D341Med (cell line): Measurements from ENCODE around the gene GALNT9.
"Not testable (repeated sequence)": the region's sequence is repeated elsewhere in the genome, so short reads cannot be mapped to it uniquely, and the experiment has no call there.

Source experiments
- DNase-seq: peaks from one replicate; pipeline ENCODE4 v3.0.0; 2012; ENCODE audit warnings: low spot score

GALNT9 gene

DNA sequence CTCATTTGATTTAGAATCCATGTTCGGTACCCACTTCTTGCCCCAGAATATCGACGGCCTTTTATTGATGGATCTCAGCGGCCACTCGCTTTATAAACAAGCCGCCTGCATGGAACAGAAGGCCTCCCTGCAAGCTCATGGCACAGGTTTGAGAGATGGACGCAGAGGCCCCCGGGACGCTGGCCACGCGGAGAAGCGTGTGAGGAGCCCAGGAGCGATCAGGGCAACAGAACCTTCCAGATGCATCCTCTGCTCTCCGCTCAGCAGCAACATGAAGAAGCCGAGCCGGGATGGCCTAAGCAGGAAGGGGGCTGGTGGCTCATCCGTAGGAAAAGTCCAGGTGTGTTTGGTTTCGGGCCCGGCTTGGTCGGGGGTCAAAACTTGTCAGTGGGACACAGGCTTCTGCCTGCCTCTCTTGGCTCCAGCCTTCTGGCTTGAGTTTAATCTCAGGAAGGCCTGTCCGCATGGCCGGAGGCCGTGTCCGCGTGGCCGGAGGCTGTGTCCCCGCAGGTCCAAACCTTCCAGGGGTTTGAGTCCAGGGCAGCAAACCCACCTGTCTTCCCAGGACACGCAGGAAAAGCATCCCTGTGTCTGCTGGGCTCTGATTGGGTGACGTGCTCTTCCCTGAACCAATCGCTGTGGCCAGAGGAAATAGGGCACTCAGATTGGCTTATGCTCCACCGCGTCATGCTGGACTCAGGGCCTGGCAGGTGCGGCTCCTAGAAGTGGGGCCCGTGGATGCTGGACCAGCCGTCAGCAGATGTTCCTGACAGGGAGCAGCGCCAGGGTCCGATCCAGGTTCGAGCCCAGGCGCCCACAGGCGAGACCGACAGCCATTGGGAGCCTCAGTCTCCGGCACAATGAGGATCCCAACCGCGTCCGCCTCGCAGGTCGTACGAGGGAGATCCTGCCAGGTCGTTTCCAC lies 65.0 kb downstream of the GALNT9 start:
- no peak for DNase-seq

DNA sequence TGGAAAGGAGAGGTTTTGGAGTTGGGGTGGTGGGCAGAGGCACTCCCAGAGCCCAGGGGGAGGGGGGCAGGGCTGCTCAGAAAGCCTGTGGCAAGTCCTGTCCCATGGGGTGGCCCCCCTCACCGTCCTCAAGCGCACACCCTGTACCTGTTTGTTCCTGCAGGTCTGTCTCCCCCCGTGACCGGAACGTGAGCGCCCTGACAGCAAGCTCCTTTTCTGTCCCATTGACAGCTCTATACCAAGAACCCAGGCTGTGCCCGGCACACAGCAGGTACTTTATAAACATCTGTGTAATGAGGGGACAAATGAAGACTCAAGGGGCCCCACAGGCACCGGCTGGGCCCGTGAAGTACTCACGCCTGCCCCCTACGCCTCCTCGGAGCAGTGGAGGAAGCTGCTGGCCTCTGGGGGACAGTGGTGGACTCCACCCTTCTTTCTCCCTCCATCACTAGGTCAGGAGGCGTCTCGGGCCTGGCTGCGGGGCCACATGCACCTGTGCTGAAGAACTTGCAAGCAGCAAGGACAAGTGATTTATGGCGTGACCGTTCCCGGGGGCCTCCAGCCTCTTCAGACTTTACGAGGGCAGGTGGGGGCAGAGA lies 65.8 kb downstream of the GALNT9 start:
- no peak for DNase-seq

DNA sequence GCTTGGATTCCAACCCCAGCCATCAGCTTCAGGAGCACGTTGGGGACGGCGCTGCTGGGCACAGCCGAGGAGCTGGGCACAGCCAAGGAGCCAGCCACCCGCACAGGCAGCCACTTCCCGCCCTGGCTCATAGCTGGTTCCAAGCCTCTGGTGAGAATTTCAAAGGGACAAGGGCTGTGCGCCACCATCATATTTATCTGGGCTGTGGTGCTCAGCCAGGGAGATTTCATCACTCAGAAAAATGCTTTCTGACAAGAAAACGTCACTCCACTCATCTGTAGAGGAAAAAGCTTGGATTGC lies 66.4 kb downstream of the GALNT9 start:
- no peak for DNase-seq

DNA sequence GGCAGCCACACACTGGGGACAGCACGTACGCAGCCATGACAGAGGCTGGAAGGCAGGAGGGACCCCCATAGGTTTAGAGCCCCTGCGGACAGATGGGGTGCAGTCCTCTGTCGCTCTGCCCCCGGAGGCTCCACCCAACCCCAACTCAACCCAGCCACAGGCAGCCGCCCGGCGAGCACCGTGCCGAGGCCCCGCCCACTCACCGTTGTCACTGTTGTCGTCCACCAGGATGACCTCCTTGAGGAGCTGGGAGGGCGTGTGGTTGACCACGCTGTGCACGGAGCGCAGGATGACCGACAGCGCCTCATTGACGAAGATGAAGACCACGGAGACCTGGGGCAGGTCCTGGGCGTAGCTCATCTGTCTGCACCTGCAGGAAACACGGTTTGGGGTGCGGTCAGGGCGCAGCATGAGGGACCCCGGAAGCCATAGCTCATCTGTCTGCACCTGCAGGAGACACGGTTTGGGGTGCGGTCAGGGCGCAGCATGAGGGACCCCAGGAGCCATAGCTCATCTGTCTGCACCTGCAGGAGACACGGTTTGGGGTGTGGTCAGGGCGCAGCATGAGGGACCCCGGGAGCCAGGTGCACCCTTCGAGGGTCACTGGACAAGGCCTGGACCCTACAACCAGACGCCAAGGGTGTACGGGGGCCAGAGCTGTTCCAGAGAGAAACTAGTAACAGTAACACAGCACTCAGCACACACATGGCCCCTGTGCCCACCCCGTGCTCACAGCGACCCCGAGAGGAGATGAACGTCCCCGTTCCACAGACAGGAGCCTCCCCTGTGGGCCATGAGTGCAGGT lies 66.9 kb downstream of the GALNT9 start:
- DNase-seq = no peak

DNA sequence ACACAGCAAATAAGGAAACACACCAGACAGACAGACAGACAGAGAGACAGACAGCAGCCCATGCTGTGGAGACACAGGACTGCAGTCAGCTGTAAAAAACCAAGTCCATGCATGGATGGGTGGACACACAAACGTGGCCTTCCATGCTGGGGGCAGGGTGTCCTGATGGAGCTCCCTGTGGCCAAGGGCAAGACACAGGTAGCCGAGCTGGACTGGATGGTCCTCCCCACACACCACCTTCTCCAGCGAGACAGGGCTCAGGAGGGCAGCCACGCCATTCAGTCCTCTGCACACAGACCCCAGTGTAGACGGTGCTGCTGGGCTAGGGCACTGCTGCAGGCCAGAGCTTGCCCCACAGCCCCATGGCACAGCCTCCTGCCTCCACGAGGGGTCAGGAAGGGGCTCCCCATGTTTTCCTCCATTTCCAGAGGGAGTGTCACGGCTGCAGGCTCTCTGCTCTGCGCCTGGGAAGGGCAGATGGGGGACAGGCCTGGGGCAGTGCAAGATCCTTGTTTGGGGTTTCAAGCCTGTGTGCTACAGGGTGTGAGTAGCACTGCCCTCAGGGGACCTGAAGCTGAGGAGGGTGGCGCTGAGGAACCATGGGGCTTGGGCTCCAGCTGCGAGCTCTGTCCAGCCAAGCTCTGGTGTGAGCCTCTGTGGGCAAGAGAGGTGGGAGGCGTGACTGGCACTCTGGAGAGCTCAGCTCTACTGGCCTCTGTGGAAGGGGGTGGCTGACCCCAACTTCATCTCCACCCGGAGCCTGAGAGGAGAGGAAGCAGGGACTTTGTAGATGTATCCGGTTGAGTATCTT lies 67.9 kb downstream of the GALNT9 start:
- no peak for DNase-seq

DNA sequence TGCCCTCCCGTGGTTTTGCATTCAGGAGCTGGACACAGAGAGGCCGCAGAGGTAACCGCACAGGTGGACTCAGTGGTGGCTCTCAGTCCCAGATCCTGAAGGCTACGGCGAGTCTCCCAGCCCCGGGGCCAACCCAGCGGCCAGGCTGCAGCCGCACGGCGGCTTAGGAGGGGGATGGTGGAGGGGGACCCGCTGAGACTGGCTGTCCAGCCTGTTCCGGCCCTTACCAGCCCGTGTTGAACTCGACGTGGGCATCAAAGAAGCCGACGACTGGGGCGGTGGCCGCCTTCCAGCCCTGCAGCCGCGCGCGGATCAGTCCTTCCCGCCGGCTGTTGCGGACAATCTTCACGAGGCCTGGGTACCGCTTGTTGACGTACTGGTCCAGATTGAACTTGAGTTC lies 68.7 kb downstream of the GALNT9 start:
- DNase-seq = no peak

DNA sequence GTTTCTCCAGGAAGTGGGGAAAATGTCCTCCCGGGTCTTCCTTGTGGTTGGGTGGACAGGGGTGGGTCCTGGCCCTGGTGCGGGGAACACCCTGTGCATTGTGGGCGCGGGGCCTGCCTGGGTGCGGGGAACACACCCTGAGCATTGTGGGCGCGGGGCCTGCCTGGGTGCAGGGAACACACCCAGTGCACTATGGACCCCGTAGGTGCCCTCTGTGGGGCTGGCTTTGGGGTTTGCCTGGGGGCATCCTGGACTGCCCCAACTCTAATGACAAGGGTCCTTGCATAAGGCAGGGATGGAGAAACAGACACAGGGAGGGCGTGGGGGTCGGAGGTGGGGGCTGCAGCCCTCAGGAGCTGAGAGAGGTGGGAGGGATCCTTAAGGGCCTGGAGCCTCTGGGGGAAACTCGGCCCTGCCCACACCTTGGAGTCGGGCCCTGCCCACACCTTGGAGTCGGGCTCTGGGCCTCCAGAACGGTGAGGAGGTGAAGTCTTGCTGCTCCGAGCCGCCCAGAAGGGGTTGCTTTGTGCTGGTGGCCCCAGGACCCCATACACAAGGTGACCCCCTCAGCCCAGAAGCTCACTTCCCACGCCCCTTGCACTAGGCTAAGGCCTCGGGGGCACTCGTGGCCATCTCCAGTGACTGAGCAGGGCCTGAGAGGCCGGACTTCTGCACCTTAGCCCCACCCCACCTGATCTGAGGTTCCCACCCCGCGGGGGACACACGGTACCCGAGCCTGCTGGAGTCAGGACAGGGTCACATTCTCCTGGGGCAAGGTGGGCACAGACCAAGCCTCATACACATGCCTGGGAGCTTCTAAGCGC lies 69.3 kb downstream of the GALNT9 start:
- DNase-seq = no peak

DNA sequence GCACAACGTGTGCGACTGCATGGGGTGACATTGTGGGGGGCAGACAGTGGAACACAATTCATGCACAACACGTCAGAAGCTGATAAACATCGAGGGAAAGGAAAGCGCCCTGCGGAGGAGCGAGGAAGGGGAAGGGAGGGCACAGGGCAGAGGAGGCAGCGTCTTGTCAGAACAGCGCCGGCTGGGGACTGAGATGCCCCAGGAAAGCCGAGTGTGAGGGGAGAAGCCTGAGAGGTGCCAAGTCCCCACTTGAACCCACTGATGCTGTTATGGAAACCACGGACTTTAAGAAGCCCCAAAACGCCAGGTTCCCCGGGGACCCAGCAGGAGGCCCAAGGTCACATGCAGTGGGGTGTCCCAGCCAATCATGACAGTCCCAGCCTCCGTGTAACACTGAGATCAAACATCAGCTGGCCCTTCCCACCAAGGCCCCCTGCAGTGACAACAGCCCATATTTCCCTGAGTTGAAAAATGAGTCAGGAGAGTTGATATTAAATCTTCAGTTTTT lies 70.0 kb downstream of the GALNT9 start:
- DNase-seq = no peak

DNA sequence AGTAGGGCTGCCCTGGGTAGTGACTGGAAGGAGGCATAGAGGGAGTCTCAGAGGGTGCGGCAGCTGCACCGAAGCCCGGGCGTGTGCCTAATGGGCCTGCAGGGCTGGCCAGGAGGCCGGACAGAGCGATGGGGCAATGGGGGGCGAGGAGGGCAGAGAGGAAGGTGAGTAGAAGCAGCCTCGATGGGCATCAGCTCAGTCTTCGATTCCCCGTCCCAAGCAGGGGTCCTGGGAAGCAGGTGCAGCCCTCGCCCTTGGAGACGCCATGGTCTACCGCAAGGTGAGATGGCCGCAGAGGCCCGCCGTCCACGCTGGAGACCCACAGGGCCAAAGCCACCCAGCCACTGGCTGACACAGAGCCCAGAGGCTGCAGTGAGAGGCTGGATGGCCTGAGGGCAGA lies 70.8 kb downstream of the GALNT9 start:
- no peak for DNase-seq

DNA sequence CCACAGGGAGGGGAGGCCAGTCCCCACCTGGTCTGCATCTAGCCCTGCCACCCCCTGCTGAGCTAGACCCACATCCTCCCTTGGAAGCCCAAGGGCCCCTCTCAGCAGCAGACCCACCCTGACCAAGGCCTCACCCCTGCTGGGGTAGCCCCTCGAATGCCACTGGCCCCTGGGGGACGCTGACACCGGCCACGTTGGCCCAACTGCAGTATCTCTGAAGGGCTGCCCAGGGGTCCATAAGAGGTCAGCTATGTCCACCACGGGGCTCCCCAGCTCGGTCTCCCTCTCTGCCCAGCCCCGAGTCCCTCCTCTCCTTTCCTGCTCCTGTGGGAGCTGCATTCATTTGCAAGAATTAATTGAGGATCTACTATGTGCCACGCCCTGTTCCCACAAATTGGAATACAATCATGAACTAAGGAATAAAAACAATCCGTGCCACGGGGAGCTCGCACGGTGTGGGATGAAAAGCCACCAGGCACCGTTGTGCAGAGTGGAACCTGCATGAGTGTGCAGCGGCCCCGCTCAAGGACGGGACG lies 71.4 kb downstream of the GALNT9 start:
- no peak for DNase-seq

DNA sequence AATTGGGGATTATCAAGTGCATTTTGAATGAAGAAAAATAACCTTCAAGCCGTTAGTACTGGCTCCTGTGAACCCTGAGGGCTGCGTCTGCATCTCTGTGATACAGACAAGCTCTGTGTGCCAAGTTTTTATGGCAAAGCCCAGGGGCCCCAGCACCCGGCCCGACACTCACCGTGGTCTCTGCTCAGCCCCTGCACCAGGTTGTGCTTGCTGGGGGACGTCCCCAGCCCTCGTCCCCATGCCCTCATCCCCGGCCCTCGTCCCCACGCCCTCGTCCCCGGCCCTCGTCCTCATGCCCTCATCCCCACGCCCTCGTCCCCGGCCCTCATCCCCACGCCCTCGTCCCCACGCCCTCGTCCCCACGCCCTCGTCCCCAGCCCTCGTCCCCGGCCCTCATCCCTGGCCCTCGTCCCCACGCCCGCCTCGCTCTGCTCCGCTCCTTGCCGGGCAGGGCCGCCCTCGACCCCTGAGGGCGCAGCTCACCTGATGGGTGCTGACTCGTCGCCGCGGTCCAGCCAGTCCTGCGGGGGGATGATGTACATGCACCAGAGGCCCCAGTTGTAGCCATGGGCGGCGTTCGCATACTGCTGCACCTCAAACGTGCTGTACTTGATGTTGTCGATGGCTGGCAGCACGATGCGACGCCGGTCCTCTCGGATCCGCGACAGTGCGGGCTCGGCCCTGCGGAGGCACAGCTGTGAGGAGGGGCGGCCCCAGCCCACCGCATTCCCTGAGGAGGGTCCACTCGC lies 72.0 kb downstream of the GALNT9 start:
- DNase-seq = no peak

DNA sequence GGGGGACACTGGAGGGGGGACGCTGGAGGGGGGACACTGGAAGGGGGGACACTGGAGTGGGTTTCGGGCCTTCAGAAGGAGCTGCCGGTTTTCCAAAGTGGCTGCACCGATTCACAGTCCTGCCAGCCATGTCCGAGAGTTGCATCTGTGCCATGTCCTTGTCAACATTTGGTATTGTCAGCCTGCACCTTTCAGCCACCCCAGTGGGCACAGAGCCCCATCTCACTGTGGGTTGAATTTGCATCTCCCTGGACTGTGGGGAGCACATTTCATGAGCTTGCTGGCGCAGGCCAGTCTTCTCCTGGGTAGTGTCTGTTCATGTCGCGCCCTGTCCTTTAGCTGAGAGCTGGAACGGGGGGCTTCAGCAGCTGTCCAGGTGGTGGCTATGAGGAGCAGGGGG lies 72.7 kb downstream of the GALNT9 start:
- DNase-seq = no peak

DNA sequence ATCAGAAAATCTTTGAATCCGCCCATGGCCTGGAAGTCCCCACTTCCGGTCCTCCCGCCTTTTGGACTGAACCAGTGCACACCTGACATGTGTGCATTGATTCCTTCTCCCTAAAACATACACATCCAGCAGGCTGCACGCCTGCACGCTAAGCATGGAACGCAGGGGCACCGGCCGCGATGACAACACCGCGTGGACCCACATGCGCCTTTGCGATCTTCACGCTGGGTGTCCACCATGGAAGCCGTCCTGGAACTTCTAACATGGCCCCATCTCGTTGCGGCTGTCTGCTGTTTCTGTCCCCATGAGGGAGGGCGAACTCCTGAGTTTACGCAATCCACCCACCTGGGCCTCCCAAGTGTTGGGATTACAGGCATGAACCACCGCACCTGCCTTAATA lies 73.7 kb downstream of the GALNT9 start:
- DNase-seq = no peak

DNA sequence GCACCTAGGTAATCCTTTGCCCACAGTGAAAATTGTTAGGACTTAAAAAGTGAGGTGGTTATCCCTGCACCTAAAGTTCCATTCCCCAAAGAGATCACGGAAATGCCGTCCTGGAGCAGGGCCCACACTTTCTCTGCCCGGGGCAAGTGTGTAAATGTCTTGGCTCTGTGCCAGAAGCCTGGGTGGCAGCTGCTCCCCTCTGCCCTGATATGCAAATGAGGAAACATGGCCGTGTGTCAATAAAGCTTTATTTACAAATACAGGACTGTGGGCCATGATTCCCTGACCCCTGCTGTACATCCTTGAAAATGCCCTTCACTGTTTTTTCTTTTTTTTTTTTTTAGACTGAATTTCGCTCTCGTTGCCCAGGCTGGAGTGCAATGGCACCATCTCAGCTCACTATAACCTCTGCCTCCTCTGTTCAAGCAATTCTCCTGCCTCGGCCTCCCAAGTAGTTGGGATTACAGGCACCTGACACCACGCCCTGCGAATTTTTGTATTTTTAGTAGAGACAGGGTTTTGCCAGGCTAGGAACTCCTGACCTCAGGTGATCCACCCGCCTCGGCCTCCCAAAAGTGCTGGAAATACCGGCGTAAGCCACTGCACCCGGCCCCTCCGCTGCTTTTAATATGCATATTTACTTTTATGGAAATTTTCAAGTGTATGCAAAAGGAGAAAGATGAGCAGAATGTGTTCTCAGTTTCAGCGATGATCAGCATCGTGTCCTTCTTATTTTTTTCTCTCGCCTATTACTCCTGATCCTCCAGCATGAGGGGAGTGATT lies 75.5 kb downstream of the GALNT9 start:
- DNase-seq = no peak

DNA sequence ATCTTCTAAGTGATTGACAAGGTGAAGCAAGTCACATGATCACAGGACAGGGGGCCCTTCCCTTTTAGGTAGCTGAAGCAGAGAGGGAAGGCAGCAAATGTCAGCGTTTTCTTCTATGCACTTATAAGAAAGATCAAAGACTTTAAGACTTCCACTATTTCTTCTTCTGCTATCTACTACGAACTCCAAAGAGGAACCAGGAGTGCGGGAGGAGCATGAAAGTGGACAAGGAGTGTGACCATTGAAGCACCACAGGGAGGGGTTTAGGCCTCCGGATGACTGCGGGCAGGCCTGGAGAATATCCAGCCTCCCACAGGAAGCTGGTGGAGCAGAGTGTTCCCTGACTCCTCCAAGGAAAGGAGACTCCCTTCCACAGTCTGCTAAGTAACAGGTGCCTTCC lies 76.4 kb downstream of the GALNT9 start:
- not testable (repeated sequence) for DNase-seq

DNA sequence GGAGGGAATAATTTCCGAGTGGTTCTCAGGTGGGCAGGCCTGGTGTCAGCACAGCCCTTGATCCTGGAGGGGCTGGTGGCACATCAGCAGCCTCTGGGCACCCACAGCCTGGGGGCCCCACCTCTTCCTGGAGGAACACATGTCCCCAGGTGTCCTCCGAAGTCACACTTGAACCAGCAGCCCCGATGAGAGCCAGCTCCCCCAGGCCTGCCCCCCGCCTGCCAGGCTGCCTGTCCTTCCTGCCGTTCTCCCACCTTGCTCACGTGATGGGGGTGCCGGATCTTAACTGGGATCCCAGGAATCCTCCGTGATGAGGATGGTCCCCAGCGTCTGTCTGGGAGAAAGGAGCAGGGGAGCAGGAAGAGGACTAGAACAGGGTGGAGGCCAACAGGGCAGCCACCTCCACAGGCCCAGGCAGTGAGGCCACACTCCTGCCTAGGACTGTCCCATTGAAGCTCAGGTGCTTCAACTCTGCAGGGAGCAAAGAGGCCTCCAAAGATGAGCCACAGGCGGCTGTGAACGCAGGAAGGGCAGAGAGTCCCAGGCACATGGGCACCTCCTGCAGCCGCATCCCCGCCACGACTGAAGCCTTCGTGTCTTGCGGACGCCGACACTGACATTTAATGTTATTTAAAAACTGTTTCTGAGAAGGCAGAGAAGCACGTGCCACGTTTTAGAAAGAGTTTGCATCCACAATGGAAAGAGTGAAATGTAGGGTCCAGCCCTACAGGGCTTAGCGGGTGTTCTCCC lies 77.5 kb downstream of the GALNT9 start:
- DNase-seq = no peak

DNA sequence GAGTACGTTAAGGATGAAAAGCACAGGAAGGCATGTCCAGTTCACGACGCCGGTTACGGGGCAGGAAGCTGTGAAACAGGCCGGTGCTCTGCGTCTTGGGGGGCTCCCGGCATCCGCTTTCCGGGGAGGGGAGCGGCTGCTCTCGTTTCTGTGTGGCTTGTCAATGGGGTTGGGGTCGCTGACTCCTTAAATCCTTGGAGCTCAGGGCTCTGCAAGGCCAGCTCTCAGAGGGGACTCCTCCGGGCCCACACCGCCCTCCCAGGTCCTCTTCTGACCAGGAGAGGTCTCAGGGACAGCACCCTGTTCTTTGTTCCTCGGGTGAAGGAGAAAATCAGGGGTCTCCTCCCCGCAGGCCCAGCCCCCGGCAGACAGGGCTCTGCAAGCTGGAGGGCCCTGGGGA lies 78.1 kb downstream of the GALNT9 start:
- no peak for DNase-seq

DNA sequence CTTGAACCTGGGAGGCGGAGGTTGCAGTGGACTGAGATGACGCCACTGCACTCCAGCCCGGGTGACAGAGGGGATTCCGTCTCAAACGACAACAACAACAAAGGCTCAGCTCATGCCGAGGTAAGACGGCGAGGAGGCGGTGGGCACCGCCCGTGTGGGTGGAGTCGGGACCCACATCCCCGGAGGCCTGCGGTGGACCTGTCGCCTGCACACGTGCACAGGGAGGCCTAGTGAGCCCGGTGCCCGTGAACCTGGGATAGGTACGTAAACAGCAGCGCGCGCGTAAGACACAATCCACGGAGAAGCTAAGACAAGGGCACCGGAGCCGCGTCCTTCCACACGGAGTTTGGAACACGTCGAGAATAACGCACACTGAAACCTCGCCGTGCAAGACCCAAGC lies 78.7 kb downstream of the GALNT9 start:
- DNase-seq = no peak
